CD4-positive, alpha-beta T cell treated with Interleukin-12 subunit alpha and Interleukin-12 subunit beta, for 1 hour (primary cell): Measurements from ENCODE around the gene DPP6.

Source experiments
- DNase-seq: peaks from one replicate; pipeline ENCODE4 v3.0.0-alpha.2; 2020

The DPP6 gene

GRCh38 chr7:154871928-154872750 is 819.9 kb downstream of the DPP6 start:
- no peak for DNase-seq

- DNase-seq = no peak
These were observed 820.8 kb downstream of the DPP6 start for GRCh38 chr7:154872811-154873499.

- no peak for DNase-seq
These were observed 821.4 kb downstream of the DPP6 start for GRCh38 chr7:154873500-154874121.

GRCh38 chr7:154874409-154875113 is 822.4 kb downstream of the DPP6 start:
- no peak for DNase-seq

- no peak for DNase-seq
These were observed 823.1 kb downstream of the DPP6 start for GRCh38 chr7:154875297-154875696.

GRCh38 chr7:154876516-154876915 is 824.3 kb downstream of the DPP6 start:
- no peak for DNase-seq

GRCh38 chr7:154877031-154877430 is 824.8 kb downstream of the DPP6 start:
- no peak for DNase-seq

- no peak for DNase-seq
These were observed 827.4 kb downstream of the DPP6 start for GRCh38 chr7:154879629-154880028.

GRCh38 chr7:154880513-154880912 is 828.3 kb downstream of the DPP6 start:
- DNase-seq = no peak

GRCh38 chr7:154881026-154881425 is 828.8 kb downstream of the DPP6 start:
- no peak for DNase-seq

- DNase-seq = no peak
These were observed 829.3 kb downstream of the DPP6 start for GRCh38 chr7:154881526-154881925.

- DNase-seq = no peak
These were observed 830.8 kb downstream of the DPP6 start for GRCh38 chr7:154882931-154883474.

- DNase-seq = no peak
These were observed 832.2 kb downstream of the DPP6 start for GRCh38 chr7:154884348-154884920.

- no peak for DNase-seq
These were observed 834.4 kb downstream of the DPP6 start for GRCh38 chr7:154886591-154886990.

- DNase-seq = no peak
These were observed 836.5 kb downstream of the DPP6 start for GRCh38 chr7:154888690-154889089.

GRCh38 chr7:154892459-154892858 is 840.3 kb downstream of the DPP6 start:
- no peak for DNase-seq

GRCh38 chr7:154896076-154896475 is 843.9 kb downstream of the DPP6 start:
- no peak for DNase-seq

- DNase-seq = no peak
These were observed 847.0 kb downstream of the DPP6 start for GRCh38 chr7:154898973-154899855.

GRCh38 chr7:154899862-154900261 is 847.7 kb downstream of the DPP6 start:
- DNase-seq = no peak

- DNase-seq = no peak
These were observed 850.4 kb downstream of the DPP6 start for GRCh38 chr7:154902600-154903082.

- no peak for DNase-seq
These were observed 851.0 kb downstream of the DPP6 start for GRCh38 chr7:154903083-154903731.
